Liver (tissue), 9 donors: ENCODE data around the gene RASGRF2. TPM values are rescaled to one million over a fixed set of nuclear protein-coding genes. Genes with fewer than 3 reads are reported as not detected.

Experiments used
- DNase-seq: peaks from one replicate; pipeline ENCODE4 v3.0.0-alpha.2; 2017; ENCODE audit warnings: low spot score
- H3K27ac ChIP-seq, 2 donors: one replicate each; pipeline ENCODE4 v1.7.0; 2013; ENCODE audit warnings: inconsistent platforms in 2 of 2, low read length in 2 of 2, control low read depth in 1 of 2, low read depth in 1 of 2, mild to moderate bottlenecking in 1 of 2
- H3K27me3 ChIP-seq, 4 donors: one replicate each; pipeline versions ENCODE4 v1.6.1 to v1.7.0; 2013; ENCODE audit warnings: low read length in 3 of 4, inconsistent platforms in 1 of 4, mild to moderate bottlenecking in 1 of 4, moderate library complexity in 1 of 4; ENCODE audit not compliant: control insufficient read depth in 4 of 4, insufficient read depth in 4 of 4
- H3K36me3 ChIP-seq, 4 donors: one replicate each; pipeline versions ENCODE4 v1.6.1 to v1.7.0; 2013; ENCODE audit warnings: low read length in 3 of 4, mild to moderate bottlenecking in 3 of 4, low read depth in 1 of 4, moderate library complexity in 1 of 4; ENCODE audit not compliant: control insufficient read depth in 4 of 4, insufficient read depth in 3 of 4
- H3K4me1 ChIP-seq, 4 donors: one replicate each; pipeline versions ENCODE4 v1.6.1 to v1.7.0; 2013; ENCODE audit warnings: low read length in 3 of 4, mild to moderate bottlenecking in 3 of 4, moderate library complexity in 1 of 4; ENCODE audit not compliant: control insufficient read depth in 4 of 4, insufficient read depth in 4 of 4
- H3K4me3 ChIP-seq, 3 donors: one replicate each; pipeline versions ENCODE4 v1.6.1 to v1.7.0; 2013; ENCODE audit warnings: low read length in 3 of 3, control low read depth in 1 of 3, low read depth in 1 of 3, mild to moderate bottlenecking in 1 of 3
- H3K9ac ChIP-seq, 2 donors: one replicate each; pipeline ENCODE4 v1.7.0; 2013; ENCODE audit warnings: low read length in 2 of 2, mild to moderate bottlenecking in 2 of 2, moderate library complexity in 2 of 2, control low read depth in 1 of 2, low read depth in 1 of 2
- H3K9me3 ChIP-seq, 4 donors: one replicate each; pipeline versions ENCODE4 v1.6.1 to v1.7.0; 2013; ENCODE audit warnings: low read length in 3 of 4; ENCODE audit not compliant: control insufficient read depth in 4 of 4
- EGR1 ChIP-seq, 2 donors: IDR thresholded peaks; 2 replicates each; pipeline ENCODE4 v1.6.1; 2016 to 2018; ENCODE audit warnings: antibody characterized with exemption in 2 of 2, low read depth in 2 of 2
- FOXA1 ChIP-seq: IDR thresholded peaks from 2 replicates; pipeline ENCODE4 v1.6.1; 2016; ENCODE audit warnings: antibody characterized with exemption
- FOXA2 ChIP-seq: IDR thresholded peaks from 2 replicates; pipeline ENCODE4 v1.6.1; 2016; ENCODE audit warnings: antibody characterized with exemption
- GABPA ChIP-seq, 2 donors: IDR thresholded peaks in 1 of 2; conservative IDR thresholded peaks in 1 of 2; 2 replicates each; pipeline ENCODE4 v1.6.1; 2016; ENCODE audit warnings: antibody characterized with exemption in 2 of 2, mild to moderate bottlenecking in 1 of 2, moderate library complexity in 1 of 2
- HNF4A ChIP-seq, 2 donors: conservative IDR thresholded peaks; 2 replicates each; pipeline ENCODE4 v1.6.1; 2016; ENCODE audit warnings: antibody characterized with exemption in 2 of 2, mild to moderate bottlenecking in 2 of 2
- JUND ChIP-seq, 2 donors: IDR thresholded peaks; 2 replicates each; pipeline ENCODE4 v1.6.1; 2016; ENCODE audit warnings: antibody characterized with exemption in 2 of 2
- NR2F2 ChIP-seq: IDR thresholded peaks from 2 replicates; pipeline ENCODE4 v1.6.1; 2016; ENCODE audit warnings: antibody characterized with exemption
- RXRA ChIP-seq, 2 donors: IDR thresholded peaks; 2 replicates each; pipeline ENCODE4 v1.6.1; 2017 to 2018; ENCODE audit warnings: antibody characterized with exemption in 2 of 2, mild to moderate bottlenecking in 1 of 2
- SP1 ChIP-seq: IDR thresholded peaks from 2 replicates; pipeline ENCODE4 v1.6.1; 2018; ENCODE audit warnings: antibody characterized with exemption, mild to moderate bottlenecking
- ZBTB33 ChIP-seq: IDR thresholded peaks from 2 replicates; pipeline ENCODE4 v1.6.1; 2016; ENCODE audit warnings: antibody characterized with exemption
- WGBS: extraction: QIAGEN DNeasy Blood & Tissue Kit; methylation state at CpG from one replicate; pipeline ENCODE4 v1.1.7; 2013; 5-methylcytosine and 5-hydroxymethylcytosine counted together
- polyA plus RNA-seq, 2 donors: library from polyadenylated mRNA; stranded (reverse) in 1 of 2; unstranded in 1 of 2; fragments of 200-250 nt in 1 of 2; fragments of >200 nt in 1 of 2; fragmentation: Nextera tagmentation in 1 of 2; extraction: Ambion mirVana in 1 of 2; gene quantifications; one replicate each; pipeline versions ENCODE4 v1.2.1 to v1.2.3, GENCODE V29; 2013 to 2015
- total RNA-seq, 2 donors: library from RNA; depleted of rRNA; stranded (reverse); fragments of >200 nt; gene quantifications; one replicate each; pipeline ENCODE4 v1.2.3, GENCODE V29; 2014
- TF ChIP-seq, protein P1 (sequence below): fragments of 150-350 bp; IDR thresholded peaks from 2 replicates; pipeline ENCODE4 v1.5.1; 2017; ENCODE audit warnings: improper control_type of control experiment, low read depth, low read length; ENCODE audit not compliant: missing input control
- TF ChIP-seq, protein P2 (sequence below): IDR thresholded peaks from 2 replicates; pipeline ENCODE4 v1.6.1; 2016; ENCODE audit warnings: antibody characterized with exemption, mild to moderate bottlenecking
- donor health status: healthy.
- donor health status: healthy.
- donor health status: healthy.
- donor health status: healthy.
- donor health status: healthy.

RASGRF2 gene
- total and polyA plus RNA-seq, 4 donors = 0.12 to 3.3 (median 0.23) TPM

- Histone ChIP-seq H3K9me3 (no peaks in the 10 kb centered on the region), H3K9ac (no peak overlapping the region), H3K4me1 (no peaks in the 10 kb centered on the region), H3K36me3 (no peaks in the 10 kb centered on the region), H3K4me3 (no peak overlapping the region), H3K27ac (no peak overlapping the region), H3K27me3 (no peaks in the 10 kb centered on the region)
- TF ChIP-seq, protein P1, sequence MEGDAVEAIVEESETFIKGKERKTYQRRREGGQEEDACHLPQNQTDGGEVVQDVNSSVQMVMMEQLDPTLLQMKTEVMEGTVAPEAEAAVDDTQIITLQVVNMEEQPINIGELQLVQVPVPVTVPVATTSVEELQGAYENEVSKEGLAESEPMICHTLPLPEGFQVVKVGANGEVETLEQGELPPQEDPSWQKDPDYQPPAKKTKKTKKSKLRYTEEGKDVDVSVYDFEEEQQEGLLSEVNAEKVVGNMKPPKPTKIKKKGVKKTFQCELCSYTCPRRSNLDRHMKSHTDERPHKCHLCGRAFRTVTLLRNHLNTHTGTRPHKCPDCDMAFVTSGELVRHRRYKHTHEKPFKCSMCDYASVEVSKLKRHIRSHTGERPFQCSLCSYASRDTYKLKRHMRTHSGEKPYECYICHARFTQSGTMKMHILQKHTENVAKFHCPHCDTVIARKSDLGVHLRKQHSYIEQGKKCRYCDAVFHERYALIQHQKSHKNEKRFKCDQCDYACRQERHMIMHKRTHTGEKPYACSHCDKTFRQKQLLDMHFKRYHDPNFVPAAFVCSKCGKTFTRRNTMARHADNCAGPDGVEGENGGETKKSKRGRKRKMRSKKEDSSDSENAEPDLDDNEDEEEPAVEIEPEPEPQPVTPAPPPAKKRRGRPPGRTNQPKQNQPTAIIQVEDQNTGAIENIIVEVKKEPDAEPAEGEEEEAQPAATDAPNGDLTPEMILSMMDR = no peak
- no peak for TF ChIP-seq EGR1 (IDR thresholded peaks at IDR 0.05; ENCODE audit: low read depth in 2 of 2)
- no peak for TF ChIP-seq SP1
- TF ChIP-seq RXRA (IDR thresholded peaks at IDR 0.05) = no peak
- TF ChIP-seq NR2F2 = no peak
- TF ChIP-seq HNF4A (conservative IDR thresholded peaks at IDR 0.05) = no peak
- 80% methylated on average over 8 of the region's 8 CpGs for WGBS
- DNase-seq = no peak
Measured at GRCh38 chr5:81006947-81007636, 46.9 kb downstream of the RASGRF2 start.

GRCh38 chr5:81007637-81008027 lies 47.5 kb downstream of the RASGRF2 start:
- H3K27me3 ChIP-seq = no peaks in the 10 kb centered on the region
- H3K4me1 ChIP-seq = no peaks in the 10 kb centered on the region
- no peak overlapping the region for H3K27ac ChIP-seq
- DNase-seq = no peak
- H3K9ac ChIP-seq = no peak overlapping the region
- WGBS = 88% methylated on average over 5 of the region's 5 CpGs
- TF ChIP-seq, protein P2, sequence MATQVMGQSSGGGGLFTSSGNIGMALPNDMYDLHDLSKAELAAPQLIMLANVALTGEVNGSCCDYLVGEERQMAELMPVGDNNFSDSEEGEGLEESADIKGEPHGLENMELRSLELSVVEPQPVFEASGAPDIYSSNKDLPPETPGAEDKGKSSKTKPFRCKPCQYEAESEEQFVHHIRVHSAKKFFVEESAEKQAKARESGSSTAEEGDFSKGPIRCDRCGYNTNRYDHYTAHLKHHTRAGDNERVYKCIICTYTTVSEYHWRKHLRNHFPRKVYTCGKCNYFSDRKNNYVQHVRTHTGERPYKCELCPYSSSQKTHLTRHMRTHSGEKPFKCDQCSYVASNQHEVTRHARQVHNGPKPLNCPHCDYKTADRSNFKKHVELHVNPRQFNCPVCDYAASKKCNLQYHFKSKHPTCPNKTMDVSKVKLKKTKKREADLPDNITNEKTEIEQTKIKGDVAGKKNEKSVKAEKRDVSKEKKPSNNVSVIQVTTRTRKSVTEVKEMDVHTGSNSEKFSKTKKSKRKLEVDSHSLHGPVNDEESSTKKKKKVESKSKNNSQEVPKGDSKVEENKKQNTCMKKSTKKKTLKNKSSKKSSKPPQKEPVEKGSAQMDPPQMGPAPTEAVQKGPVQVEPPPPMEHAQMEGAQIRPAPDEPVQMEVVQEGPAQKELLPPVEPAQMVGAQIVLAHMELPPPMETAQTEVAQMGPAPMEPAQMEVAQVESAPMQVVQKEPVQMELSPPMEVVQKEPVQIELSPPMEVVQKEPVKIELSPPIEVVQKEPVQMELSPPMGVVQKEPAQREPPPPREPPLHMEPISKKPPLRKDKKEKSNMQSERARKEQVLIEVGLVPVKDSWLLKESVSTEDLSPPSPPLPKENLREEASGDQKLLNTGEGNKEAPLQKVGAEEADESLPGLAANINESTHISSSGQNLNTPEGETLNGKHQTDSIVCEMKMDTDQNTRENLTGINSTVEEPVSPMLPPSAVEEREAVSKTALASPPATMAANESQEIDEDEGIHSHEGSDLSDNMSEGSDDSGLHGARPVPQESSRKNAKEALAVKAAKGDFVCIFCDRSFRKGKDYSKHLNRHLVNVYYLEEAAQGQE = no peak
- TF ChIP-seq EGR1 (IDR thresholded peaks at IDR 0.05; ENCODE audit: low read depth in 2 of 2) = no peak
- TF ChIP-seq GABPA (IDR thresholded peaks at IDR 0.05 in 1 of 2, conservative IDR thresholded peaks at IDR 0.05 in 1 of 2) = no peak
- no peak for TF ChIP-seq FOXA1
- TF ChIP-seq FOXA2 = no peak
- no peak for TF ChIP-seq RXRA (IDR thresholded peaks at IDR 0.05)
- no peak for TF ChIP-seq HNF4A (conservative IDR thresholded peaks at IDR 0.05)
- no peak for TF ChIP-seq ZBTB33
- TF ChIP-seq, protein P1 = no peak
- no peak for TF ChIP-seq JUND (IDR thresholded peaks at IDR 0.05)
- H3K36me3 ChIP-seq = no peaks in the 10 kb centered on the region
- peaks cover 0 to 3% (median 0%) of the 10 kb centered on the region in 4 donors for H3K9me3 ChIP-seq
- no peak overlapping the region for H3K4me3 ChIP-seq
